GM21619 (cell line): Measurements from ENCODE around the gene LINGO1.

Experiments used
- ATAC-seq: cut with Tn5 transposase; IDR thresholded peaks from one replicate; pipeline ENCODE4 v1.9.1; 2021; ENCODE audit not compliant: unreplicated experiment

Gene LINGO1

GRCh38 chr15:77617476-77618230 lies 15.1 kb downstream of the LINGO1 start:
- no peak for ATAC-seq

GRCh38 chr15:77616072-77616471 lies 16.6 kb downstream of the LINGO1 start:
- no peak for ATAC-seq

GRCh38 chr15:77615472-77615871 lies 17.2 kb downstream of the LINGO1 start:
- ATAC-seq, result no peak

- ATAC-seq, result no peak
These were observed 18.4 kb downstream of the LINGO1 start for GRCh38 chr15:77614251-77614806.

GRCh38 chr15:77613814-77614213 lies 18.9 kb downstream of the LINGO1 start:
- ATAC-seq, result no peak

- ATAC-seq, result no peak
These were observed 19.6 kb downstream of the LINGO1 start for GRCh38 chr15:77612958-77613601.

- no peak for ATAC-seq
These were observed 20.9 kb downstream of the LINGO1 start for GRCh38 chr15:77611767-77612166.

GRCh38 chr15:77610731-77611130 lies 22.0 kb downstream of the LINGO1 start:
- ATAC-seq, result no peak

- no peak for ATAC-seq
These were observed 23.2 kb downstream of the LINGO1 start for GRCh38 chr15:77609558-77609957.

GRCh38 chr15:77608774-77609173 lies 23.9 kb downstream of the LINGO1 start:
- ATAC-seq, result no peak

- no peak for ATAC-seq
These were observed 24.8 kb downstream of the LINGO1 start for GRCh38 chr15:77607894-77608261.

- no peak for ATAC-seq
These were observed 25.4 kb downstream of the LINGO1 start for GRCh38 chr15:77607111-77607893.

GRCh38 chr15:77606142-77607034 lies 26.3 kb downstream of the LINGO1 start:
- ATAC-seq, result no peak

GRCh38 chr15:77605547-77605946 lies 27.2 kb downstream of the LINGO1 start:
- ATAC-seq, result no peak

- ATAC-seq, result no peak
These were observed 27.7 kb downstream of the LINGO1 start for GRCh38 chr15:77604973-77605372.

GRCh38 chr15:77603611-77604336 lies 28.9 kb downstream of the LINGO1 start:
- no peak for ATAC-seq

- no peak for ATAC-seq
These were observed 29.9 kb downstream of the LINGO1 start for GRCh38 chr15:77602800-77603199.

GRCh38 chr15:77599899-77600298 lies 32.8 kb downstream of the LINGO1 start:
- ATAC-seq, result no peak

- no peak for ATAC-seq
These were observed 33.4 kb downstream of the LINGO1 start for GRCh38 chr15:77599357-77599756.

GRCh38 chr15:77598644-77599043 lies 34.1 kb downstream of the LINGO1 start:
- ATAC-seq, result no peak
